ENCODE data around the gene STAT3. TPM values are rescaled to one million over a fixed set of nuclear protein-coding genes. Genes with fewer than 3 reads are reported as not detected.
A peak's percentile ranks its signal among the peaks of the same experiment; 100 is the strongest.

The STAT3 gene
- total and polyA plus RNA-seq, 9 of the 15 experiments (the other 6 are each of a cell fraction or from before 2014, with no cell fraction given): 90.0 to 179 (median 114) TPM

DNA sequence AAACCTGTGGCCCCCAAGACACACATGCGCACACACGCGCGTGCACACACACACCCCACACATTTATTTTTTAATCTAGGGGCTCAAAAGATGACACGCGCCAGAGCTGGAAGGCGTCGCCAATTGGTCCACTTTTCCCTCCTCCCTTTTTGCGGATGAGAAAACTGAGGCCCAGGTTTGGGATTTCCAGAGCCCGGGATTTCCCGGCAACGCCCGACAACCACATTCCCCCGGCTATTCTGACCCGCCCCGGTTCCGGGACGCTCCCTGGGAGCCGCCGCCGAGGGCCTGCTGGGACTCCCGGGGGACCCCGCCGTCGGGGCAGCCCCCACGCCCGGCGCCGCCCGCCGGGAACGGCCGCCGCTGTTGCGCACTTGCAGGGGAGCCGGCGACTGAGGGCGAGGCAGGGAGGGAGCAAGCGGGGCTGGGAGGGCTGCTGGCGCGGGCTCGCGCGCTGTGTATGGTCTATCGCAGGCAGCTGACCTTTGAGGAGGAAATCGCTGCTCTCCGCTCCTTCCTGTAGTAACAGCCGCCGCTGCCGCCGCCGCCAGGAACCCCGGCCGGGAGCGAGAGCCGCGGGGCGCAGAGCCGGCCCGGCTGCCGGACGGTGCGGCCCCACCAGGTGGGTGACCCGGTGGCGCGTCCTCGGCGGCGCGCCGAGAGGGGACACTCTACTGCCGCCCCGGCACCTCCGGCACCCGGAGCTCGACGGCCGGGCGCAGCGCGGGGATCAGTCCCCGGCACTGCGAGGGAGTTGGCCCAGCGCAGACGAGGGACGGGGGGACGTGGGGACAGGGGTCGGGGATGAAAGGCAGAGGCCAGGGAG is 100.1 kb downstream of the STAT3 start, which contains the start of gene STAT5A (continued):
- TF ChIP-seq ZNF512 (tag; IDR thresholded peaks at IDR 0.05): no peak
- no peak for TF ChIP-seq THRB (CRISPR knock-in tag; conservative IDR thresholded peaks at IDR 0.05)
- TF ChIP-seq ZNF408 (CRISPR knock-in tag; IDR thresholded peaks at IDR 0.05; ENCODE audit: low read depth): no peak
- no peak for TF ChIP-seq SRSF7 (optimal IDR thresholded peaks at IDR 0.05; ENCODE audit: low read depth, low read length)
- no peak for TF ChIP-seq COPS2 (conservative IDR thresholded peaks at IDR 0.05)
- peak; percentile 75 to 78 for TF ChIP-seq NRF1 (conservative IDR thresholded peaks at IDR 0.05 in 1 of 2, IDR thresholded peaks at IDR 0.05 in 1 of 2)
- TF ChIP-seq RREB1 (CRISPR knock-in tag; IDR thresholded peaks at IDR 0.05): no peak
- TF ChIP-seq RFX5 (IDR thresholded peaks at IDR 0.05; ENCODE audit: low read depth, low read length): no peak
- TF ChIP-seq BCOR (IDR thresholded peaks at IDR 0.05): peak; percentile 39; the same call in 1 of the 2 replicates
- TF ChIP-seq ZBTB7A (IDR thresholded peaks at IDR 0.05; ENCODE audit: borderline replicate concordance, control insufficient read depth, low read depth, low read length): peak; percentile 65; the same call in 1 of the 2 replicates
- TF ChIP-seq CEBPZ (IDR thresholded peaks at IDR 0.05; ENCODE audit: borderline replicate concordance, low read depth, low read length): no peak
- TF ChIP-seq ZNF76 (CRISPR knock-in tag; IDR thresholded peaks at IDR 0.05; ENCODE audit: borderline replicate concordance): no peak
- TF ChIP-seq XRCC4 (IDR thresholded peaks at IDR 0.05; ENCODE audit: extremely low read depth, insufficient read depth, insufficient read length): no peak
